Measurements from ENCODE around the gene ACTBL2.
"Not testable (repeated sequence)": the region's sequence is repeated elsewhere in the genome, so short reads cannot be mapped to it uniquely, and the experiment has no call there.

Gene ACTBL2

GRCh38 chr5:57494104-57495098, 11.8 kb upstream of the ACTBL2 start:
- DNase-seq, result peak; percentile 6

GRCh38 chr5:57493034-57493433, 10.4 kb upstream of the ACTBL2 start:
- no peak for DNase-seq

GRCh38 chr5:57492632-57493031, 10.0 kb upstream of the ACTBL2 start:
- DNase-seq, result no peak

GRCh38 chr5:57491369-57491965, 8.9 kb upstream of the ACTBL2 start:
- DNase-seq, result no peak

- DNase-seq, result no peak
These were observed 5.8 kb upstream of the ACTBL2 start for GRCh38 chr5:57488215-57488955.

GRCh38 chr5:57486027-57486602, 3.5 kb upstream of the ACTBL2 start:
- no peak for DNase-seq

- no peak for DNase-seq
These were observed 3.8 kb downstream of the ACTBL2 start for GRCh38 chr5:57478826-57479225.

GRCh38 chr5:57476601-57477056, 6.0 kb downstream of the ACTBL2 start:
- DNase-seq, result no peak

- no peak for DNase-seq
These were observed 12.3 kb downstream of the ACTBL2 start for GRCh38 chr5:57470339-57470738.

- DNase-seq, result no peak
These were observed 14.0 kb downstream of the ACTBL2 start for GRCh38 chr5:57468481-57469163.

- no peak for DNase-seq
These were observed 16.1 kb downstream of the ACTBL2 start for GRCh38 chr5:57466544-57466943.

- DNase-seq, result not testable (repeated sequence)
These were observed 22.6 kb downstream of the ACTBL2 start for GRCh38 chr5:57460056-57460455.

GRCh38 chr5:57458443-57458842, 24.2 kb downstream of the ACTBL2 start:
- no peak for DNase-seq

- DNase-seq, result no peak
These were observed 26.0 kb downstream of the ACTBL2 start for GRCh38 chr5:57456531-57457135.

GRCh38 chr5:57455511-57456455, 26.8 kb downstream of the ACTBL2 start:
- no peak for DNase-seq

- DNase-seq, result no peak
These were observed 27.7 kb downstream of the ACTBL2 start for GRCh38 chr5:57454896-57455295.

- DNase-seq, result no peak
These were observed 28.9 kb downstream of the ACTBL2 start for GRCh38 chr5:57453728-57454127.

- DNase-seq, result no peak
These were observed 29.7 kb downstream of the ACTBL2 start for GRCh38 chr5:57452885-57453284.

GRCh38 chr5:57450991-57451876, 31.4 kb downstream of the ACTBL2 start:
- peak; percentile 4 for DNase-seq

GRCh38 chr5:57448751-57449150, 33.9 kb downstream of the ACTBL2 start:
- DNase-seq, result no peak
